Measurements from ENCODE around the gene HDAC9.

- TF ChIP-seq, protein P1, sequence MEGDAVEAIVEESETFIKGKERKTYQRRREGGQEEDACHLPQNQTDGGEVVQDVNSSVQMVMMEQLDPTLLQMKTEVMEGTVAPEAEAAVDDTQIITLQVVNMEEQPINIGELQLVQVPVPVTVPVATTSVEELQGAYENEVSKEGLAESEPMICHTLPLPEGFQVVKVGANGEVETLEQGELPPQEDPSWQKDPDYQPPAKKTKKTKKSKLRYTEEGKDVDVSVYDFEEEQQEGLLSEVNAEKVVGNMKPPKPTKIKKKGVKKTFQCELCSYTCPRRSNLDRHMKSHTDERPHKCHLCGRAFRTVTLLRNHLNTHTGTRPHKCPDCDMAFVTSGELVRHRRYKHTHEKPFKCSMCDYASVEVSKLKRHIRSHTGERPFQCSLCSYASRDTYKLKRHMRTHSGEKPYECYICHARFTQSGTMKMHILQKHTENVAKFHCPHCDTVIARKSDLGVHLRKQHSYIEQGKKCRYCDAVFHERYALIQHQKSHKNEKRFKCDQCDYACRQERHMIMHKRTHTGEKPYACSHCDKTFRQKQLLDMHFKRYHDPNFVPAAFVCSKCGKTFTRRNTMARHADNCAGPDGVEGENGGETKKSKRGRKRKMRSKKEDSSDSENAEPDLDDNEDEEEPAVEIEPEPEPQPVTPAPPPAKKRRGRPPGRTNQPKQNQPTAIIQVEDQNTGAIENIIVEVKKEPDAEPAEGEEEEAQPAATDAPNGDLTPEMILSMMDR (IDR thresholded peaks at IDR 0.05) = no peak
- TF ChIP-seq POLR2AphosphoS5 (IDR thresholded peaks at IDR 0.05) = no peak
- TF ChIP-seq EP300 (IDR thresholded peaks at IDR 0.05) = no peak
- TF ChIP-seq POLR2A (IDR thresholded peaks at IDR 0.05; ENCODE audit: low read depth) = no peak
Measured at GRCh38 chr7:18575622-18576572, 80.3 kb downstream of the HDAC9 start.
